K562 (cell line): ENCODE data around the gene SCG2. TPM values are rescaled to one million over a fixed set of nuclear protein-coding genes. Genes with fewer than 3 reads are reported as not detected.

ENCODE experiments used
- ARID1B ChIP-seq: fragments of 450-650 bp; IDR thresholded peaks from 2 replicates; pipeline ENCODE4 v1.6.1; 2016; ENCODE audit warnings: antibody characterized with exemption, mild to moderate bottlenecking, inconsistent platforms
- BRF1 ChIP-seq: IDR thresholded peaks from 3 replicates; pipeline ENCODE4 v1.6.1; 2011; ENCODE audit warnings: borderline replicate concordance, mild to moderate bottlenecking; ENCODE audit not compliant: insufficient read length; ENCODE audit errors: extremely low read depth
- CBFB ChIP-seq: sonication (generic); formaldehyde crosslinking; IDR thresholded peaks from 2 replicates; pipeline ENCODE4 v1.4.0; 2020; ENCODE audit warnings: mild to moderate bottlenecking, missing genetic modification reagents
- CTBP1 ChIP-seq: fragments of 450-650 bp; IDR thresholded peaks from 2 replicates; pipeline ENCODE4 v1.6.1; 2016; ENCODE audit warnings: borderline replicate concordance
- DIDO1 ChIP-seq: fragments of 450-650 bp; IDR thresholded peaks from 2 replicates; pipeline ENCODE4 v1.6.1; 2016; ENCODE audit warnings: low read depth, missing biosample characterization, missing genetic modification characterization
- ELF4 ChIP-seq: fragments of 450-650 bp; formaldehyde crosslinking; IDR thresholded peaks from 2 replicates; pipeline ENCODE4 v1.4.0; 2022; ENCODE audit warnings: missing genetic modification characterization
- EP300 ChIP-seq: IDR thresholded peaks from 2 replicates; pipeline ENCODE4 v1.6.1; 2012; ENCODE audit warnings: low read length, improper control_type of control experiment
- ETV1 ChIP-seq: fragments of 450-650 bp; conservative IDR thresholded peaks from 2 replicates; pipeline ENCODE4 v1.6.1; 2016; ENCODE audit warnings: missing genetic modification characterization, control low read depth, low read depth, missing compliant biosample characterization
- HSF4 ChIP-seq: fragments of 250-450 bp; sonication (Bioruptor Pico); IDR thresholded peaks from 2 replicates; pipeline ENCODE4 v2.1.2; 2022; ENCODE audit warnings: mild to moderate bottlenecking, moderate library complexity, borderline replicate concordance
- JUND ChIP-seq, 2 experiments: IDR thresholded peaks; 2 replicates in 1 of 2; 3 replicates in 1 of 2; pipeline ENCODE4 v1.6.1; 2011; ENCODE audit warnings: borderline replicate concordance in 2 of 2, low read depth in 2 of 2, low read length in 2 of 2, improper control_type of control experiment in 1 of 2, missing biosample characterization in 1 of 2, missing genetic modification characterization in 1 of 2, missing genetic modification reagents in 1 of 2
- KHSRP ChIP-seq: fragments of 450-650 bp; IDR thresholded peaks from 2 replicates; pipeline ENCODE4 v1.6.1; 2017
- MAFG ChIP-seq: fragments of 450-650 bp; conservative IDR thresholded peaks from 2 replicates; pipeline ENCODE4 v1.6.1; 2016; ENCODE audit warnings: missing genetic modification characterization, missing compliant biosample characterization
- MYNN ChIP-seq, 2 experiments: sonication (generic); formaldehyde crosslinking in 1 of 2; IDR thresholded peaks; 2 replicates each; pipeline versions ENCODE4 v1.5.0 to v1.6.1; 2016 to 2020; ENCODE audit warnings: antibody characterized with exemption in 1 of 2, missing genetic modification reagents in 1 of 2
- PKNOX1 ChIP-seq: fragments of 450-650 bp; IDR thresholded peaks from 2 replicates; pipeline ENCODE4 v1.6.1; 2016
- RAD21 ChIP-seq, 2 experiments: fragments of 250-450 bp in 1 of 2; fragments of 450-650 bp in 1 of 2; sonication (Bioruptor Pico) in 1 of 2; formaldehyde crosslinking in 1 of 2; IDR thresholded peaks in 1 of 2; conservative IDR thresholded peaks in 1 of 2; 2 replicates each; pipeline versions ENCODE4 v1.4.0 to v1.8.0; 2020 to 2022; ENCODE audit warnings: mild to moderate bottlenecking in 2 of 2, moderate library complexity in 1 of 2
- RCOR1 ChIP-seq, 2 experiments: IDR thresholded peaks; 2 replicates each; pipeline ENCODE4 v1.6.1; 2012; ENCODE audit warnings: low read depth in 2 of 2, low read length in 2 of 2, borderline replicate concordance in 1 of 2, improper control_type of control experiment in 1 of 2
- RHOXF2B ChIP-seq: fragments of 250-450 bp; sonication (Bioruptor Pico); conservative IDR thresholded peaks from 2 replicates; pipeline ENCODE4 v1.5.1; 2021
- TBP ChIP-seq: optimal IDR thresholded peaks from 2 replicates; pipeline ENCODE3; 2011; ENCODE audit warnings: low read depth, low read length, improper control_type of control experiment
- TCF7 ChIP-seq: sonication (generic); IDR thresholded peaks from 2 replicates; pipeline ENCODE4 v1.6.1; 2016; ENCODE audit warnings: antibody characterized with exemption, borderline replicate concordance
- TEAD1 ChIP-seq, 2 experiments: fragments of 450-650 bp in 1 of 2; sonication (generic) in 1 of 2; formaldehyde crosslinking; IDR thresholded peaks; 2 replicates each; pipeline versions ENCODE4 v1.4.0 to v1.8.0; 2020 to 2022; ENCODE audit warnings: mild to moderate bottlenecking in 2 of 2, missing genetic modification reagents in 1 of 2
- THAP7 ChIP-seq: fragments of 250-450 bp; sonication (Bioruptor Pico); IDR thresholded peaks from 2 replicates; pipeline ENCODE4 v1.5.0; 2021
- ZEB2 ChIP-seq: fragments of 450-650 bp; IDR thresholded peaks from 2 replicates; pipeline ENCODE4 v1.6.1; 2016
- ZKSCAN1 ChIP-seq: fragments of 150-350 bp; IDR thresholded peaks from 2 replicates; pipeline ENCODE4 v1.6.1; 2016; ENCODE audit warnings: low read depth, low read length
- polyA plus RNA-seq, 8 experiments: library from polyadenylated mRNA; depleted of rRNA in 4 of 8; stranded (reverse) in 5 of 8; unstranded in 3 of 8; fragments of >200 nt; fragmentation: Nextera tagmentation in 2 of 8; fragmentation: Illumina TruSeq in 1 of 8; extraction: Ambion mirVana in 2 of 8; extraction: Trizol in 1 of 8; gene quantifications; 2 replicates each; pipeline versions ENCODE4 v1.2.1 to v1.2.3, GENCODE V29; 2011 to 2014; ENCODE audit warnings: inconsistent platforms in 1 of 8, missing spikeins in 1 of 8
- total RNA-seq, 7 experiments: library from RNA; depleted of rRNA in 6 of 7; stranded (reverse); fragments of >200 nt in 6 of 7; fragmentation: Illumina TruSeq in 2 of 7; extraction: Trizol in 2 of 7; gene quantifications; 2 replicates each; pipeline versions ENCODE4 v1.2.1 to v1.2.3, GENCODE V29; 2011 to 2021; ENCODE audit warnings: low replicate concordance in 1 of 7
- TF ChIP-seq, protein P1 (sequence below): fragments of 450-650 bp; IDR thresholded peaks from 2 replicates; pipeline ENCODE4 v1.6.1; 2017; ENCODE audit warnings: mild to moderate bottlenecking, moderate library complexity

SCG2 gene
- total and polyA plus RNA-seq, 9 of the 15 experiments (the other 6 are each of a cell fraction or from before 2014, with no cell fraction given): 0.07 to 1.6 (median 1.1) TPM

DNA sequence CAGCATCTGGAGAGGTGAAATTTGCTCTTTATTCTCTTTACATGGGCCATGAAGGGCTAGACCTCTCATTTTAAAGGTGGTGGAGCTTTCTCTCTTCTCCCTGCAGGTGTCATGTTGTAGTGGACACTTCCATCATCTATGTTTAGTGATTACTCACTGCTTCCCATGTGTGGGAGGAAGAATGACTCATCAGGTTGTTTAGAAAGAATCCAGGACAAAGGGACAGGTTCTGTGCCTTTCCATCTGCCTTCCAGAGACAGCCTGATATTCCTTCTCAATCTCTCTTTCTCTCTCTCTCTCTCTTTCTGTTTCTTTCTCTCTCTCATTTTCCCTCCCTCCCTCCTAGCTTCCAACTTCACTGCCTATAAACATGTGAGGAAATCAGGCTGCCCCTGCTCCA is 38.7 kb downstream of the SCG2 start (continued):
- TF ChIP-seq TBP: no peak
- TF ChIP-seq JUND (IDR thresholded peaks at IDR 0.05; ENCODE audit: borderline replicate concordance, low read depth, low read length): peak; percentile 94
- peak; percentile 94 for TF ChIP-seq JUND (tag; IDR thresholded peaks at IDR 0.05; ENCODE audit: borderline replicate concordance, low read depth, low read length)
- TF ChIP-seq EP300: 0 out of 2 replicates have a peak, but pooled peaks have one; percentile 10
- TF ChIP-seq RAD21 (CRISPR knock-in tag; conservative IDR thresholded peaks at IDR 0.05 in 1 of 2, IDR thresholded peaks at IDR 0.05 in 1 of 2): 0 out of 4 replicates have a peak, but pooled peaks of 1 of the 2 experiments have one; percentile 5
- TF ChIP-seq, protein P1, sequence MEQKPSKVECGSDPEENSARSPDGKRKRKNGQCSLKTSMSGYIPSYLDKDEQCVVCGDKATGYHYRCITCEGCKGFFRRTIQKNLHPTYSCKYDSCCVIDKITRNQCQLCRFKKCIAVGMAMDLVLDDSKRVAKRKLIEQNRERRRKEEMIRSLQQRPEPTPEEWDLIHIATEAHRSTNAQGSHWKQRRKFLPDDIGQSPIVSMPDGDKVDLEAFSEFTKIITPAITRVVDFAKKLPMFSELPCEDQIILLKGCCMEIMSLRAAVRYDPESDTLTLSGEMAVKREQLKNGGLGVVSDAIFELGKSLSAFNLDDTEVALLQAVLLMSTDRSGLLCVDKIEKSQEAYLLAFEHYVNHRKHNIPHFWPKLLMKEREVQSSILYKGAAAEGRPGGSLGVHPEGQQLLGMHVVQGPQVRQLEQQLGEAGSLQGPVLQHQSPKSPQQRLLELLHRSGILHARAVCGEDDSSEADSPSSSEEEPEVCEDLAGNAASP: no peak
- TF ChIP-seq RHOXF2B (CRISPR knock-in tag): no peak
- TF ChIP-seq ETV1 (tag): no peak
- no peak for TF ChIP-seq PKNOX1
- TF ChIP-seq CTBP1: 0 out of 2 replicates have a peak, but pooled peaks have one; percentile 32
- TF ChIP-seq RCOR1 (IDR thresholded peaks at IDR 0.05; ENCODE audit: borderline replicate concordance in 1 of 2, low read depth in 2 of 2, low read length in 2 of 2): peak in 1 of 2 experiments; percentile 18; a peak in 1 of 4 replicates
- TF ChIP-seq MAFG (tag): peak; percentile 42; the same call in 1 of the 2 replicates
- TF ChIP-seq TEAD1 (CRISPR knock-in tag; IDR thresholded peaks at IDR 0.05): no peak
- no peak for TF ChIP-seq TCF7
- TF ChIP-seq ZEB2: no peak
- TF ChIP-seq ZKSCAN1: no peak
- TF ChIP-seq BRF1: no peak
- TF ChIP-seq ELF4: no peak
- peak; percentile 72 for TF ChIP-seq ARID1B
- TF ChIP-seq CBFB (CRISPR knock-in tag): no peak
- TF ChIP-seq THAP7 (CRISPR knock-in tag): no peak
- no peak for TF ChIP-seq HSF4
- no peak for TF ChIP-seq KHSRP
- TF ChIP-seq DIDO1: no peak
- TF ChIP-seq MYNN (IDR thresholded peaks at IDR 0.05): no peak
- TF ChIP-seq MYNN (CRISPR knock-in tag; IDR thresholded peaks at IDR 0.05): no peak
- TF ChIP-seq, all 486 proteins: peak for 21
